Activated CD4-positive, alpha-beta T cell treated with anti-CD3 and anti-CD28 coated beads for 4 hours (primary cell): ENCODE results near the gene SELE.

Source experiments
- DNase-seq, 2 donors: peaks; one replicate each; pipeline ENCODE4 v3.0.0-alpha.2; 2020

The SELE gene

DNA sequence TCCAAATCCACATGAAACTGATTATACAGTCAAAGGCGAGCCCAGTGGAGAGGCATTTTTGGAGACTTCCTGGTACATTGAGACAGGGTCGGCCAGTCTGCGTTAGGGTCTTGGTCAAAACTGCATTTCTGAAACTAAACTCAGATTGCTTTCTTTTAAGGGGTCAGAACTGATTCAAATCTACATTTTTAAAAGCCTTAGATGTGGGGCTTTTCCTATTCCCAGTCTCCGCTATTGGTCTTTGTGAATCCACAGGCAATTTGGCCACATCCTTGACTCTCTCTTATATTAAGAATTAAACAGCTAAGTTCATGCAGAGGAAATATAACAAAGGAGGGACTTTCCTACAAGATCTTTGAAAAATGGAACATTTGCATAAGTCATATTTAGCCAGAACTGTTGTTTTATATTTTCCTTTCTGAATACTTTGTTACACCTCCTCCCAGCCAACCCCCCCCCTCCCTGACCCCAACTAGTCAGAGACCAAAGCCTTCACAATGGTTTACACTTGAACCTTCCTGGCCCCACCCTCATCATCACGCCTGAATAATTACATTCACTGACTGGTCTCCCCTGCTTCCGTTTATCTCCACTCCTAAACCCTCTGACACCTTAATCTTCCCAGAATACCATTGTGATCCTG, 53.4 kb downstream of the SELE start:
- peak; percentile 75 to 76 for DNase-seq

DNA sequence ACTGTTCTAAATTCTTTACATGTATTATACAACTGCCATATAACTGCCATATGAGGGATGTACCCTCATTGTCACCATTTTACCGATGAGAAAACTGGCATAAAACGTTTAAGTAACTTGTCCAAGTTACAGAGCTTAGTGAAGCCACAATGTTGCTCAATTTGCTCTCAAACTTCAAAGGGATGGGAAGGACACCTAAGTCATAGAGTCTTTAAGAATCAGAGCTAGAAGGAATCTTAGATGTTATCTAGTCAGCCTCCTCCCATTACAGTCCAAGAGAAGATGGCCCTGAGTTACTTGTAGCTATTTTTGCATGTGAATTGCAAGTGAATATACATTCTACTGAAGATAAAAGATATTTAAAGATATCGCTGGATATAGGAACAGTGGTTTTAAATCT, 54.2 kb downstream of the SELE start:
- no peak for DNase-seq

DNA sequence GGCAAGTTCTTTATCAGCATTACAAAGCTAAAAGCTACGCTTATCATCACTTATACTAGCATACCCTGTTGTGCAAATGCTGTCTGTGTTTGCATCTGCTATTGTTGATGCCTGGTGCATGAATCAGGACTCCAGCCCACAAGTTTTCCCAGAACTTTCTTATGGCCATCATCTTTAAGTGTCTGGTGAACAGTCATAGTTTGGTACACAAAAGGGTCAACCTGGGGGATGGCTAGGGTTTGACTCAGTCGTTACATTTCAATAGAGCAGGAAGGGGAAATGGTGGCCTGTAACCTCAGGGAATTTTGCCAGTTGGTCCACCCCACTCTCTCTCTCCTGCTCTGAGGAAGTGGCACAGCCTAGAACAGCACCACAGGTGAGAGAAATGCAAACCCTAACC, 57.9 kb downstream of the SELE start:
- no peak for DNase-seq
